Lung (tissue), 12 donors: ENCODE data around the gene ADCY5. TPM values are rescaled to one million over a fixed set of nuclear protein-coding genes. Genes with fewer than 3 reads are reported as not detected.

Experiments
- ATAC-seq: fragments of 200-7000 bp; cut with Tn5 transposase; one replicate; pipeline ENCODE4 v1.9.1; 2020; ENCODE audit warnings: moderate number of reproducible peaks; ENCODE audit not compliant: insufficient read depth, low FRiP score
- DNase-seq, 3 donors: peaks; one replicate each; pipeline ENCODE4 v3.0.0-alpha.2; 2013 to 2017
- H3K27ac ChIP-seq, 2 donors: one replicate each; pipeline ENCODE4 v1.5.1; 2013; ENCODE audit warnings: mild to moderate bottlenecking in 2 of 2, moderate library complexity in 2 of 2, control low read depth in 1 of 2, inconsistent platforms in 1 of 2, low read depth in 1 of 2, low read length in 1 of 2
- H3K27me3 ChIP-seq, 3 donors: one replicate each; pipeline ENCODE4 v1.5.1; 2013; ENCODE audit warnings: low read length in 2 of 3; ENCODE audit not compliant: control insufficient read depth in 3 of 3, insufficient read depth in 3 of 3
- H3K36me3 ChIP-seq, 4 donors: one replicate each; pipeline ENCODE4 v1.5.1; 2013; ENCODE audit warnings: low read length in 4 of 4, mild to moderate bottlenecking in 1 of 4, moderate library complexity in 1 of 4; ENCODE audit not compliant: control insufficient read depth in 4 of 4, insufficient read depth in 4 of 4
- H3K4me1 ChIP-seq, 5 donors: one replicate each; pipeline ENCODE4 v1.5.1; 2013; ENCODE audit warnings: low read length in 5 of 5, mild to moderate bottlenecking in 2 of 5, moderate library complexity in 1 of 5; ENCODE audit not compliant: control insufficient read depth in 5 of 5, insufficient read depth in 5 of 5
- H3K4me3 ChIP-seq: one replicate; pipeline ENCODE4 v1.5.1; 2013; ENCODE audit warnings: mild to moderate bottlenecking, control low read depth, moderate library complexity
- H3K9ac ChIP-seq, 2 donors: one replicate each; pipeline ENCODE4 v1.5.1; 2013; ENCODE audit warnings: low read length in 2 of 2, control low read depth in 1 of 2; ENCODE audit not compliant: insufficient read depth in 1 of 2
- H3K9me3 ChIP-seq, 4 donors: one replicate each; pipeline ENCODE4 v1.5.1; 2013; ENCODE audit warnings: low read length in 3 of 4, mild to moderate bottlenecking in 1 of 4, moderate library complexity in 1 of 4; ENCODE audit not compliant: control insufficient read depth in 4 of 4, insufficient read depth in 3 of 4
- WGBS, 2 donors: extraction: QIAGEN DNeasy Blood & Tissue Kit; methylation state at CpG; one replicate each; pipeline ENCODE4 v1.1.7; 2013; 5-methylcytosine and 5-hydroxymethylcytosine counted together
- polyA plus RNA-seq, 2 donors: library from polyadenylated mRNA; stranded (reverse); fragments of 200-250 nt; gene quantifications; one replicate each; pipeline ENCODE4 v1.2.1, GENCODE V29; 2013
- total RNA-seq, 2 donors: library from RNA; depleted of rRNA in 1 of 2; stranded (reverse); fragments of >200 nt in 1 of 2; gene quantifications; one replicate each; pipeline ENCODE4 v1.2.1, GENCODE V29; 2014 to 2021
- TF ChIP-seq, protein P1 (sequence below): IDR thresholded peaks from 2 replicates; pipeline ENCODE4 v1.5.1; 2012; ENCODE audit warnings: mild to moderate bottlenecking; ENCODE audit errors: control extremely low read depth, extremely low read depth
- donor health status: control.
- donor health status: control.
- donor health status: Bipolar disorder and iron deficiency.
- donor health status: healthy.
- donor health status: DM: yes; HTN: yes; CAD: no.

ADCY5 gene
- total and polyA plus RNA-seq, 4 donors: 1.2 to 8.4 (median 2.4) TPM

DNA sequence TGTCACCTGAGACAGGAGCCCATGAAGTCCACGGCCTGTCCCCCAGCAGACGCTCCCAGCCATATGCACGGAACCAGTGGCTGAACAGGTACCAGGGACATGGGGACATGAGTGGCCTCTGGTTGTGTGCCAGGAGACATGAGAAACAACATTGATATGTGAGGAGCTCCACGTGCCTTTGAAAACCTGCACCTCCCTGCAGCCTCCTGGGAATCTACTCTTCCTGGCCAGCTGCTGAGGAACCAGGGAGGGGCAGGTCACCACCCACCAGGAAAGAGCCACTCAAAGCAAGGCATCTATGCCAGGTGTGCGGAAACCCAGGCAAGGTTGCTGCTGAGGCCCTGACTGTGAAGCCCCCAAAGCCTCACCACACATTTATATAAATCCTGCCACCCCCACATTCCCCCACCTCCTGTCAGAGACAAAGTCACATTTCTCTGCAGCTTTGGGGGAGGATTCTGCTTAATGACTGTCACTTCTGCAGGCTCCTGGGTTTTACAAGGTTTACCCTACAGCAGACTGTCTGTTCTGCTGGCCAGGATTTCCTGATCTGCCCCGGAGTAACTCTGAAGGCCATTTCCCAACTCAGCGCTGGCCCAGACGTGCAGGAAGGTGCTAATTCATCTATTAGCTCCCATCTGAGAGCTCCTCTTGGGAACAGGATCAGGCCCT is 110.8 kb downstream of the ADCY5 start:
- no peaks in the 10 kb centered on the region for H3K36me3 ChIP-seq
- TF ChIP-seq, protein P1, sequence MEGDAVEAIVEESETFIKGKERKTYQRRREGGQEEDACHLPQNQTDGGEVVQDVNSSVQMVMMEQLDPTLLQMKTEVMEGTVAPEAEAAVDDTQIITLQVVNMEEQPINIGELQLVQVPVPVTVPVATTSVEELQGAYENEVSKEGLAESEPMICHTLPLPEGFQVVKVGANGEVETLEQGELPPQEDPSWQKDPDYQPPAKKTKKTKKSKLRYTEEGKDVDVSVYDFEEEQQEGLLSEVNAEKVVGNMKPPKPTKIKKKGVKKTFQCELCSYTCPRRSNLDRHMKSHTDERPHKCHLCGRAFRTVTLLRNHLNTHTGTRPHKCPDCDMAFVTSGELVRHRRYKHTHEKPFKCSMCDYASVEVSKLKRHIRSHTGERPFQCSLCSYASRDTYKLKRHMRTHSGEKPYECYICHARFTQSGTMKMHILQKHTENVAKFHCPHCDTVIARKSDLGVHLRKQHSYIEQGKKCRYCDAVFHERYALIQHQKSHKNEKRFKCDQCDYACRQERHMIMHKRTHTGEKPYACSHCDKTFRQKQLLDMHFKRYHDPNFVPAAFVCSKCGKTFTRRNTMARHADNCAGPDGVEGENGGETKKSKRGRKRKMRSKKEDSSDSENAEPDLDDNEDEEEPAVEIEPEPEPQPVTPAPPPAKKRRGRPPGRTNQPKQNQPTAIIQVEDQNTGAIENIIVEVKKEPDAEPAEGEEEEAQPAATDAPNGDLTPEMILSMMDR: no peak
- 67 to 68% methylated on average over 8 of the region's 8 CpGs for WGBS, 2 donors
- no peak overlapping the region for H3K9ac ChIP-seq
- DNase-seq (no peak), ATAC-seq (no peak)
- no peaks in the 10 kb centered on the region for H3K27me3 ChIP-seq
- H3K27ac ChIP-seq: peak overlapping the region in 1 of 2 donors; percentile 15
- peaks cover 0 to 2% (median 0%) of the 10 kb centered on the region in 4 donors for H3K9me3 ChIP-seq
- no peak overlapping the region for H3K4me3 ChIP-seq
- peaks cover 0 to 12% (median 4%) of the 10 kb centered on the region in 5 donors for H3K4me1 ChIP-seq

DNA sequence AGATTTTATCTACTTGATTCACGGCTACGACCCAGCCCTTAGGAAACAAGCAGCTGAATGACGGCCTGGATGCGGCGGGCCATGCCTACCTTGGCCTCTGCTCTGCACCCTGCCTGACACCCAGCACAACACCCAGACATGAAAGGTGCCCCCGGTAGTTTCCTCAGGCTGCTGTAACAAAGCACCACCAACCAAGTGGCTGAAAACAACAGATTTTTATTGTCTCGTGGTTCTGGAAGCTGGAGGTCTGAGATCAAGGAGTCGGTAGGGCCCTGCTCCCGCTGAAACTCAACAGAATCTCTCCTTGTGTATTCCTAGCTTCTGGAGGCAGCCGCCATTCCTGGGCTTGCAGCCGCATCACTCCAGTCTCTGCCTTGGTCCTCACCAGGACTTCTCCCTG is 111.7 kb downstream of the ADCY5 start:
- H3K4me1 ChIP-seq: peaks cover 0 to 5% (median 3%) of the 10 kb centered on the region in 5 donors
- WGBS, 2 donors: 88 to 91% methylated on average over 11 of the region's 11 CpGs
- no peaks in the 10 kb centered on the region for H3K27me3 ChIP-seq
- ATAC-seq (no peak), DNase-seq (no peak)
- H3K4me3 ChIP-seq: no peak overlapping the region
- H3K9me3 ChIP-seq: no peaks in the 10 kb centered on the region
- H3K9ac ChIP-seq: no peak overlapping the region
- no peak overlapping the region for H3K27ac ChIP-seq
- TF ChIP-seq, protein P1: no peak
- no peaks in the 10 kb centered on the region for H3K36me3 ChIP-seq

DNA sequence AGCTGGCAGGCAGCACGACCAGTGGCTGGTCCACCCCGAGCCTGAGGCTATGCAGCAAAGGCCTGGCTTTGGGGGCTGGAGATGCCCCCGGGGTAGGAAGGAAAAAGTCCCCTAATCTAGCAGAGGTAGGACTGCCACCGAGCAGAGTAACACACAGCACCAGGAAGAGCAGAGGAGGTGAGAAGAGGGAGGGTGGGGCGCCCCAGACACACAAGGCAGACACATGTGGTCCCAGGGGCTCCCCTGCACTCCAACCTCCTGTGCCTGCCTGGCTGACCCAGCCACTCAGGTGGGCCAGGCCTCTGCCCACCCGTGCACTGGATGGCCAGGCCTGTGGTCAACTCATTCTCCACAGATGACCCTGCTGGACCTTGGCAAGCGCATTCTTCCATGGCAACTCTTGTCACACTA is 112.4 kb downstream of the ADCY5 start:
- H3K9me3 ChIP-seq: no peaks in the 10 kb centered on the region
- ATAC-seq (no peak), DNase-seq (no peak)
- TF ChIP-seq, protein P1: no peak
- no peak overlapping the region for H3K9ac ChIP-seq
- H3K27me3 ChIP-seq: no peaks in the 10 kb centered on the region
- H3K4me3 ChIP-seq: no peak overlapping the region
- H3K4me1 ChIP-seq: peaks cover 0 to 5% (median 4%) of the 10 kb centered on the region in 5 donors
- 89 to 97% methylated on average over 6 to 7 of the region's 7 CpGs for WGBS, 2 donors
- no peaks in the 10 kb centered on the region for H3K36me3 ChIP-seq
- peak overlapping the region in 1 of 2 donors; percentile 76 for H3K27ac ChIP-seq
